GM21786 (cell line): ENCODE results near the gene MAP2K5.

Experiments used
- ATAC-seq: cut with Tn5 transposase; IDR thresholded peaks from one replicate; pipeline ENCODE4 v1.9.1; 2021; ENCODE audit not compliant: unreplicated experiment

The MAP2K5 gene

GRCh38 chr15:67521029-67521782 is 21.3 kb upstream of the MAP2K5 start, which contains the start of gene C15orf61:
C15orf61 (plus strand) TSS chr15:67521131; CDS start chr15:67521249, 118 bp downstream.
- ATAC-seq: peak; percentile 64

- peak; percentile 21 for ATAC-seq
These were observed 20.5 kb upstream of the MAP2K5 start for GRCh38 chr15:67521783-67522568.

- ATAC-seq: no peak
These were observed 19.2 kb upstream of the MAP2K5 start for GRCh38 chr15:67523330-67523729.

- ATAC-seq: no peak
These were observed 18.3 kb upstream of the MAP2K5 start for GRCh38 chr15:67524235-67524634.

- no peak for ATAC-seq
These were observed 14.0 kb upstream of the MAP2K5 start for GRCh38 chr15:67528513-67528912.

- no peak for ATAC-seq
These were observed 11.1 kb upstream of the MAP2K5 start for GRCh38 chr15:67531379-67531914.

GRCh38 chr15:67533873-67534272 is 8.6 kb upstream of the MAP2K5 start:
- ATAC-seq: no peak

GRCh38 chr15:67534360-67534759 is 8.1 kb upstream of the MAP2K5 start:
- no peak for ATAC-seq

- no peak for ATAC-seq
These were observed 4.7 kb upstream of the MAP2K5 start for GRCh38 chr15:67537771-67538170.

- ATAC-seq: no peak
These were observed 830 bp downstream of the MAP2K5 start for GRCh38 chr15:67543348-67543718.

- ATAC-seq: no peak
These were observed 2.0 kb downstream of the MAP2K5 start for GRCh38 chr15:67544475-67544874.

GRCh38 chr15:67545864-67546263 is 3.4 kb downstream of the MAP2K5 start:
- no peak for ATAC-seq

- no peak for ATAC-seq
These were observed 4.6 kb downstream of the MAP2K5 start for GRCh38 chr15:67547064-67547463.

- no peak for ATAC-seq
These were observed 5.3 kb downstream of the MAP2K5 start for GRCh38 chr15:67547836-67548235.

GRCh38 chr15:67548236-67548852 is 5.8 kb downstream of the MAP2K5 start:
- ATAC-seq: no peak

GRCh38 chr15:67548862-67549651 is 6.6 kb downstream of the MAP2K5 start:
- ATAC-seq: no peak

GRCh38 chr15:67549736-67550135 is 7.2 kb downstream of the MAP2K5 start:
- ATAC-seq: no peak

GRCh38 chr15:67550522-67550921 is 8.0 kb downstream of the MAP2K5 start:
- no peak for ATAC-seq

- no peak for ATAC-seq
These were observed 8.8 kb downstream of the MAP2K5 start for GRCh38 chr15:67551207-67551743.

GRCh38 chr15:67554580-67554979 is 12.1 kb downstream of the MAP2K5 start:
- no peak for ATAC-seq
